Trophoblast cell (in vitro differentiated cells and primary cell): ENCODE results near the gene MORN5.

Source experiments
- DNase-seq, 2 donors: peaks; one replicate each; pipeline ENCODE4 v3.0.0-alpha.2; 2016
- H2AFZ ChIP-seq: 2 replicates; pipeline ENCODE4 v1.6.1; 2013; ENCODE audit warnings: low read length, moderate library complexity, mild to moderate bottlenecking; ENCODE audit not compliant: insufficient read depth, poor library complexity
- H2AK5ac ChIP-seq: 2 replicates; pipeline ENCODE4 v1.6.1; 2013; ENCODE audit warnings: mild to moderate bottlenecking, low read length
- H2BK120ac ChIP-seq: 2 replicates; pipeline ENCODE4 v1.6.1; 2013; ENCODE audit warnings: low read length, mild to moderate bottlenecking, moderate library complexity; ENCODE audit not compliant: insufficient read depth, poor library complexity
- H2BK12ac ChIP-seq: 2 replicates; pipeline ENCODE4 v1.6.1; 2013; ENCODE audit warnings: mild to moderate bottlenecking, low read length, moderate library complexity
- H2BK5ac ChIP-seq: 2 replicates; pipeline ENCODE4 v1.6.1; 2013; ENCODE audit warnings: low read length, low read depth, moderate library complexity, mild to moderate bottlenecking; ENCODE audit not compliant: poor library complexity
- H3K14ac ChIP-seq: 2 replicates; pipeline ENCODE4 v1.6.1; 2013; ENCODE audit warnings: mild to moderate bottlenecking, low read length
- H3K18ac ChIP-seq: 2 replicates; pipeline ENCODE4 v1.6.1; 2013; ENCODE audit warnings: mild to moderate bottlenecking, low read length
- H3K23ac ChIP-seq: 2 replicates; pipeline ENCODE4 v1.6.1; 2013; ENCODE audit warnings: low read length
- H3K27ac ChIP-seq: 2 replicates; pipeline ENCODE4 v1.5.1; 2013; ENCODE audit warnings: low read depth, mild to moderate bottlenecking, inconsistent platforms, low read length, moderate library complexity
- H3K27me3 ChIP-seq: 2 replicates; pipeline ENCODE4 v1.6.1; 2013; ENCODE audit warnings: inconsistent platforms, mild to moderate bottlenecking, low read length, moderate library complexity; ENCODE audit not compliant: insufficient read depth
- H3K36me3 ChIP-seq, 2 experiments: 1 replicate in 1 of 2; 2 replicates in 1 of 2; pipeline ENCODE4 v1.6.1; 2013; ENCODE audit warnings: low read length in 2 of 2, mild to moderate bottlenecking in 2 of 2, moderate library complexity in 1 of 2; ENCODE audit not compliant: insufficient read depth in 2 of 2, control insufficient read depth in 1 of 2
- H3K4ac ChIP-seq: 2 replicates; pipeline ENCODE4 v1.6.1; 2013; ENCODE audit warnings: low read depth, mild to moderate bottlenecking, low read length, moderate library complexity
- H3K4me1 ChIP-seq, 2 experiments: 1 replicate in 1 of 2; 2 replicates in 1 of 2; pipeline ENCODE4 v1.6.1; 2013; ENCODE audit warnings: low read length in 2 of 2, mild to moderate bottlenecking in 2 of 2, moderate library complexity in 1 of 2; ENCODE audit not compliant: insufficient read depth in 2 of 2, control insufficient read depth in 1 of 2
- H3K4me2 ChIP-seq: 2 replicates; pipeline ENCODE4 v1.6.1; 2013; ENCODE audit warnings: inconsistent platforms, mild to moderate bottlenecking, low read length, moderate library complexity
- H3K4me3 ChIP-seq: 2 replicates; pipeline ENCODE4 v1.5.1; 2013; ENCODE audit warnings: mild to moderate bottlenecking, low read depth, low read length, inconsistent platforms
- H3K79me1 ChIP-seq: one replicate; pipeline ENCODE4 v1.6.1; 2013; ENCODE audit warnings: low read length
- H3K79me2 ChIP-seq: 2 replicates; pipeline ENCODE4 v1.6.1; 2013; ENCODE audit warnings: low read length, mild to moderate bottlenecking; ENCODE audit not compliant: control insufficient read depth, insufficient read depth, poor library complexity
- H3K9ac ChIP-seq: 2 replicates; pipeline ENCODE4 v1.6.1; 2013; ENCODE audit warnings: mild to moderate bottlenecking, low read length
- H3K9me3 ChIP-seq: 2 replicates; pipeline ENCODE4 v1.6.1; 2013; ENCODE audit warnings: low read depth, mild to moderate bottlenecking, control low read depth, inconsistent platforms, low read length; ENCODE audit not compliant: insufficient read depth
- H4K12ac ChIP-seq: 2 replicates; pipeline ENCODE4 v1.6.1; 2013; ENCODE audit warnings: low read depth, mild to moderate bottlenecking, low read length, moderate library complexity
- H4K8ac ChIP-seq: 2 replicates; pipeline ENCODE4 v1.6.1; 2013; ENCODE audit warnings: low read depth, mild to moderate bottlenecking, low read length, moderate library complexity
- H4K91ac ChIP-seq: one replicate; pipeline ENCODE4 v1.6.1; 2013; ENCODE audit warnings: low read depth, mild to moderate bottlenecking, low read length, moderate library complexity
- WGBS: extraction: QIAGEN DNeasy Blood & Tissue Kit; methylation state at CpG from one replicate; pipeline ENCODE4 v1.1.7; 2013; ENCODE audit warnings: missing lambda C conversion rate; ENCODE audit not compliant: insufficient read length, insufficient coverage; ENCODE audit errors: extremely low coverage; 5-methylcytosine and 5-hydroxymethylcytosine counted together

MORN5 gene

DNA sequence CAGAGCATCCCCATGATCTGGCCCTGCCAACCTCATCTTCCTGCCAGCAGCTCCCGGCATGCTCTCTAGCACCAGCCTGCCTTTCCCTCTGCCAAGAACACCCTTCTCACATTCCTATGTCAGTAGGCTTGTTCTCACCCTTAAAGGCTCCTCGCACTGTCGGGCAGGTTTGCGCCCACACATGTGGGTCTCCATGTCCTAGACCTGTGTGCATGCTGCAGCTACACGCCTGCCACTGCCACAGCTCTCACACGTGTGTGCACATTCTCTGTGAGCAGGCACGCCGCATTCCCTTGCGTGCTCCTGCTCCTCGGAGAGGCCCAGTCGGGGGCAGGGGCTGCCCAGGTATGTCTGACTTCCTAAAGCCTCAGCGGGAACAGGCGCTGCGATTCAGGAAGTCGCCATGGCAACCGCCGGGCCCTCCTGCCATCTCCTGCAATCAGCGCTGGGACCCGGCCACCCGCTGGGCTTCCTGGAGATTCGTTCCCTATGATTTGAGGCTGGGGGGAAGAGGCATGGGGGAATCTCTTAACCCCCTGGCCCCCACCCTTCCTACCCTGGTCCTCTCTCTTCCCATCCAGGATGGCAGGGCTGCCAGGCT, 28.2 kb upstream of the MORN5 start:
- H3K14ac ChIP-seq = no peak overlapping the region

DNA sequence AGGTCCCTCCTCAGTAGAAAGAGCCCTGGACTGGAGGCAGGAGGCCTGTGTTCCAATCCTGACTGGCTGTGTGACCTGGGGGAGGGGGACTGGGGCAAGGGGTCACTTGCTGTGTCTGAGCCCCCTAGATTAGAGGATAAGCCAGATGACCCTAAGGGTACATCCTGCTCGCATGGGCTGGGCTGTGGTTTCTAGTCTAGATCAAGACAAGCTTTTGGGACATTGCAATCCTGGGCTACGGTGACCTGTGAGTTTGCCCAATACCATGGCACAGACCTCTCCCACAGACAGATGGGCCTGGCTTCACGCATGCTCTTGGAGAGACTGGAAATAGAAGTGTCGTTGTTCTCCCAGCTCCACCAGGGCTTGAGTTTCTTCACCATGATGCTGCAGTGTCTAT, 27.2 kb upstream of the MORN5 start:
- Histone ChIP-seq H3K79me1 (no peaks in the 10 kb centered on the region), H4K8ac (no peak overlapping the region), H4K91ac (peak overlapping the region; percentile 37), H2BK120ac (no peak overlapping the region), H3K27ac (no peak overlapping the region), H3K36me3 (no peaks in the 10 kb centered on the region), H3K18ac (no peak overlapping the region), H2BK12ac (no peak overlapping the region), H3K9ac (no peak overlapping the region), H4K12ac (no peak overlapping the region), H3K4me2 (no peak overlapping the region), H3K79me2 (no peaks in the 10 kb centered on the region), H2BK5ac (no peak overlapping the region), H3K4ac (no peak overlapping the region), H2AK5ac (no peak overlapping the region), H3K23ac (no peak overlapping the region), H2AFZ (no peak overlapping the region), H3K4me3 (no peak overlapping the region), H3K9me3 (peaks cover 1% of the 10 kb centered on the region), H3K14ac (no peak overlapping the region), H3K4me1 (peaks cover 21 to 38% of the 10 kb centered on the region in 2 experiments), H3K27me3 (no peaks in the 10 kb centered on the region)
- DNase-seq = no peak
- WGBS = no CpG with 5 or more reads among the region's 4 CpGs

More for the DNA sequence above, 28.2 kb upstream of the MORN5 start:
- Histone ChIP-seq H2BK12ac (peak overlapping the region; percentile 11), H3K9me3 (peaks cover 1% of the 10 kb centered on the region), H3K79me1 (no peaks in the 10 kb centered on the region), H3K18ac (no peak overlapping the region), H3K4me3 (peak overlapping the region; percentile 29), H2AK5ac (no peak overlapping the region), H4K12ac (no peak overlapping the region), H3K4ac (no peak overlapping the region), H3K9ac (no peak overlapping the region), H2BK120ac (no peak overlapping the region), H3K23ac (no peak overlapping the region), H3K27me3 (peaks cover 2% of the 10 kb centered on the region), H3K4me1 (peaks cover 21 to 44% of the 10 kb centered on the region in 2 experiments), H2AFZ (peak overlapping the region; percentile 3), H3K79me2 (no peaks in the 10 kb centered on the region), H2BK5ac (no peak overlapping the region), H4K8ac (no peak overlapping the region), H4K91ac (peak overlapping the region; percentile 11), H3K36me3 (no peaks in the 10 kb centered on the region), H3K4me2 (peak overlapping the region; percentile 20), H3K27ac (no peak overlapping the region)
- no CpG with 5 or more reads among the region's 21 CpGs for WGBS
- peak in 1 of 2 donors; percentile 19 for DNase-seq

GRCh38 chr9:122133263-122133983, 26.3 kb upstream of the MORN5 start:
- Histone ChIP-seq H4K91ac (no peak overlapping the region), H3K79me2 (no peaks in the 10 kb centered on the region), H3K79me1 (no peaks in the 10 kb centered on the region), H4K12ac (no peak overlapping the region), H2BK12ac (peak overlapping the region; percentile 3), H4K8ac (no peak overlapping the region), H2AK5ac (no peak overlapping the region), H3K23ac (no peak overlapping the region), H2BK5ac (no peak overlapping the region), H3K9ac (no peak overlapping the region), H3K4me2 (no peak overlapping the region), H3K4ac (no peak overlapping the region), H2BK120ac (no peak overlapping the region), H3K9me3 (peaks cover 1% of the 10 kb centered on the region), H3K27me3 (no peaks in the 10 kb centered on the region), H3K14ac (no peak overlapping the region), H2AFZ (no peak overlapping the region), H3K36me3 (no peaks in the 10 kb centered on the region), H3K4me1 (peaks cover 21 to 38% of the 10 kb centered on the region in 2 experiments), H3K27ac (no peak overlapping the region), H3K18ac (no peak overlapping the region), H3K4me3 (no peak overlapping the region)
- no CpG with 5 or more reads among the region's 12 CpGs for WGBS
- peak in 1 of 2 donors; percentile 3 for DNase-seq

DNA sequence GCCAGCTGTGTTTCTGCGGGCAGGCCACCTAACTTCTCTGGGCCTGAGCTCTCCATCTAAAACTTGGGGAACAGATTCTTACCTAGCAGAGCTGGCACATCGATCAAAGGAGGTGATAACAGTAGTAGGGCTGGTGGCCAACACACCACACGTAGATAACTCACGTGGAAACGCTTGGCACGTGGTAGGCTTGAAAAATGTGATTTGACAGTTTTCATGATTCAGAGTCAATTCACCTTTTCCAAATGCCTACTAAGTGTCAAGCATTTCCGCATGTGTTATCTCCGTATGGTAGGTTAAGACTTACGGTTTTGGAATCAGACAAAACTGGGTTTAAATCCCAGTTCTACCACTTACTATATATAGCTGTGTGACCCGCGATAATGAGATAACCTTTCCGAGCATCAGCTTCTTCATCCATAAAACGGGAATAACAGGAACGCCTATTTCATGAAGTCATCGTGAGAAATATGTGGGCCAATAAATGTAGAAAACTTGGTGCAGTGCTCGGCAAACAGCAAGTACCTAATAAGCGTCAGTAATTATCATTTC, 25.6 kb upstream of the MORN5 start:
- no peak overlapping the region for H3K14ac ChIP-seq
- no peak overlapping the region for H3K4me2 ChIP-seq
- H3K36me3 ChIP-seq = no peaks in the 10 kb centered on the region
- no peaks in the 10 kb centered on the region for H3K27me3 ChIP-seq
- H3K9ac ChIP-seq = no peak overlapping the region
- H2BK120ac ChIP-seq = no peak overlapping the region
- H2BK5ac ChIP-seq = no peak overlapping the region
- no CpG with 5 or more reads among the region's 17 CpGs for WGBS
- no peaks in the 10 kb centered on the region for H3K79me1 ChIP-seq
- no peak overlapping the region for H2AK5ac ChIP-seq
- no peak overlapping the region for H2AFZ ChIP-seq
- H3K18ac ChIP-seq = no peak overlapping the region
- peak; percentile 84 to 95 for DNase-seq
- H3K9me3 ChIP-seq = peaks cover 1% of the 10 kb centered on the region
- H3K23ac ChIP-seq = no peak overlapping the region
- no peak overlapping the region for H4K8ac ChIP-seq
- H4K12ac ChIP-seq = no peak overlapping the region
- no peak overlapping the region for H3K4me3 ChIP-seq
- no peak overlapping the region for H3K4ac ChIP-seq
- no peak overlapping the region for H4K91ac ChIP-seq
- H3K4me1 ChIP-seq = peaks cover 24 to 38% of the 10 kb centered on the region in 2 experiments
- no peaks in the 10 kb centered on the region for H3K79me2 ChIP-seq
- no peak overlapping the region for H2BK12ac ChIP-seq
- no peak overlapping the region for H3K27ac ChIP-seq
